CD4-positive, alpha-beta T cell treated with Interleukin-2 at 100 ng/mL for 4 hours (primary cell): ENCODE measurements around the gene DNAJC7.
"Not testable (repeated sequence)": the region's sequence is repeated elsewhere in the genome, so short reads cannot be mapped to it uniquely, and the experiment has no call there.

ENCODE experiments used
- DNase-seq: peaks from one replicate; pipeline ENCODE4 v3.0.0-alpha.2; 2020; ENCODE audit warnings: low spot score

DNAJC7 gene

DNA sequence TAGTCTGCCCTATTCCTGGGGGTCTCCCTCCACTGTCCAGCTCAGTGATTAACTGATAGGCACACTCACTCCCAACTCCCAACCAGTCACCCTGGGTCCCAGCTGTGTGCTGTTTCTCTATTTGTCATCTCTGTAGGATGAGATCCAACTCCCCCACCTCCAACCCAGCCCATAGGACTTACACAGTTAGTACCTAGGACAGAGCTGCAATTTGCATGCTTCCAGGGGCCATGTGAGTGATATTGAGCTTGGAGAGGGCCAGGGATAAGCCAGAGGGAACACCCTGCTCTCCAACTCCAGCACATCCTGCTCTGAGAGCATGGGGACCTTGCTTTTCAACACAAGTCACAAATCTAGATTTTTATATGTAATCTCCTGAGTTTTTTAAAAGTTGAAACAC is 24.4 kb upstream of the DNAJC7 start:
- no peak for DNase-seq

DNA sequence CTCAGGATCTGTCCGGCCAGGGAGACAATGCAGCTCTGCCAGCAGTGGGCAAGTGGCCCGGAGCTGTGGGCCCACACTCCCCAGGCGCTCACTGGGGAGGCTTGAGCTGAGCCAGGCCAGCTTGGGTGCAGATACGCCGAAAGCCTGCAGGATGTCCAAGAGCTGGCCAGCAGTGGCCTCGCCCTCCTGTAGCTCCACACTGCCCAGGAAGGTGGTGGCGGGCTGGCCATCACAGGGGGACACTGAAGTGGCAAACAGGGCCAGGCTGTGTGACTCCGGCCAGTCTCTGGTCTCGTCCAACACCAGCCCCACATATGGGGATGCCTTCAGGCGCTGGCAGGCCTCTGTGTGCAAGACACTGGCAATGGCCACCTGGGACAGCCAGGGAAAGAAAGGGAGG is 23.6 kb upstream of the DNAJC7 start:
- no peak for DNase-seq

- DNase-seq = no peak
Observed at GRCh38 chr17:42039794-42040763, 22.8 kb upstream of the DNAJC7 start.

GRCh38 chr17:42038221-42038973 is 21.2 kb upstream of the DNAJC7 start:
- DNase-seq = no peak

GRCh38 chr17:42034059-42034458 is 16.8 kb upstream of the DNAJC7 start:
- DNase-seq = no peak

DNA sequence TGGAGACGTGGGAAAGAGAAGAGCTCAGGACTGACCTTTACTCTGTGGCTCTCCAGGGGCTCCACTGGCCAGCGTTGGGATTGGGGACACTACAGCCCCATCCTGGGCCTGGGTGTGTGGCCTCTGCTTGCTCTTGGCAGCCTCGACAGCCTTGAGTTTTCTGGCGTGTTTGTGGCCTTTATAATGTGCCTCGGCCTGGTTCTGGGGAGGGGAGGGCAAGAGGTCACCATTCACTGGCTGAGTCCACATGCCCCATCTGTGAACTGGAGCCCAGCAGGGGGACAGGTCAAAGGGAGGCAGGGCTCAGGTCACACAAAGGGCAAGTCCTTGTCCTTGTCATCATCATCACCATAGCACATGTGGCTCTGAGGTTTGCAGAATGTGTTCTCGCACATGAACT is 14.3 kb upstream of the DNAJC7 start:
- no peak for DNase-seq

DNA sequence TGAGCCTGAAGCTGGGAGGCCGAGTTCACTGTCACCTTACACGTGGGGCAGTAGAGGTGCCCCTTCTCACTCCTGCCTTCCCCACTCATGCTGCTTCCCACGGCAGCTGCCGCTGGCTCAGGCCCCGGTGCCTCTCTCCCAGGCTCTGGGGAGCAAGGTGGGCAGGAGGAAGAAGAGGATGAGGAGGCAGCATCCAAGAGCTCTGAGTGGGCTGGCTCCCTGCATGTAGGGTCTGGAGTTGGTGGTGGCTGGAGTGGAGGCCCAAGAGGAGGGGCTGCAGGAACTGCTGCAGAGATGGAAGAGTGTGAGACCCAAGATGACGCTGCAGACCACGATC is 11.5 kb upstream of the DNAJC7 start:
- DNase-seq = no peak

DNA sequence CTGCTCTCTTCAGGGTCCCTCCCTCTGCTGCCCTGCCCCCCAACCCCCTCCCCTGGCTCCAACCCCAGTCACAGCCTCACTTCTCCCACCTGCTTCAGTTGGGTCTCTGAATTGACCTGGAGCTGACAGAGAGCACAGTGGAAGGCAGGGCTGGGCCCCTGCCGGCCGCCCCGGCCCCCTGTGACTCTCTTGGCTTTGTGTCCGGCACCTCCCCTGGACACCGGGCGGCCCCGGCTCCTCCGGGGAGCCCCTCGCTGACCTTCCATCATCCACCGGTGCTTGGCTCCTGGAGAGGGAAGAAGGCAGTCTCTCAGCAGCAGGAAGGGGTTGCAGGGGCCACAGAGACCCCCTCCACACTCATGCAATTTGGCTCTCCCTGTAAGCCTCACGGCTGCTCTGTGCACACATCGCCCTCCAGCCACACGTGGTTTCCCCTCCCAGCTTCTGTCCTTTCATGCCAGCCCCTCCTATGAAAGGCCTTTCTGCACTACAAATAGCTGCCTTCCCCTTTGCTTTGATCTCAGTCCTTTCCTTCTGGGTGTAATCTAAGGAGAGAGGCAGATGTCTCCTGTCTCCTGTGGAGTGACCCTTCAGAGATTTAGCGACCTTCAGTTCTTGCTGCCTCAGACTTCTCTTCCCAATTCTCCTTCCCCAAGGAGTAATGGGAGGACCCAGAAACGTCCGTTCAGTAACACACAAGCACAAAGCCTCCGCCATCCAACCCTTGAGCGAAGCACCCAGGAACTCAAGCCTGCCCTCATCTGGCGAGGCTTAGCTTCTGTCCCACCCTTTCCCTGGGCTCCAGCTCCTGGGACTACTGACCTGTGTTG is 10.9 kb upstream of the DNAJC7 start:
- DNase-seq = no peak

DNA sequence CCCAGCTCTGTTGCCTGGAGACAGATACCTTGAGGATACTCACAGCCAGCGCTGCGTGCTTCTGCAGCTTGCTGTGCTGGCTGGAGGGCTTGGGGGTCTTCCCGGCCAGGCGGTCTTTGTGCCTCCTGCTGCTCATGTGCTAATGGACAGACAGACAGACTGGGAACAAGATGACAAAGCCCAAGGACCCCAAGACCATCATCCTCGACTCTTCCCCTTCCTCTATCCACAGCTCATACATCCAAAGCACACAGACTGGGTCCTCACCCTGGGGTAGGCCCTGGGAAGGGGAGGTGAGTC is 10.3 kb upstream of the DNAJC7 start:
- DNase-seq = no peak

- no peak for DNase-seq
Observed at GRCh38 chr17:42026857-42027589, 9.8 kb upstream of the DNAJC7 start.

DNA sequence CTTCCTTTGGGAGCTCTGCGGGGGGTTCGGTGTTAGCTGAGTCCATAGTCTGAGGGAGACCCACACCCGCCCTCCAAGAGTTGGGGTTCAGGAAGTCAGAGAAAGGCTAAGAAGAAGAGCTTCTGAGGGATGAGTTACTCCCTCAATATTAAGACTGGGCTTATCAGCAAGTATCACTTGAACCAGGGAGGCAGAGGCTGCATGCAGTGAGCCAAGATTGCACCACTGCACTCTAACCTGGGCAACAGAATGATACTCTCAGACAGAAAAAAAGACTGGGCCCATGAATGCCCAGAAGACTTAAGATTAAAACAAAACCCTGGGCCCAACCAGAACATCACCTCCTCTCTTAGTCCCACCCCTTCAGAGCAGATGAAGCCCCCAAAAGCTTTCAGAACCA is 8.7 kb upstream of the DNAJC7 start:
- no peak for DNase-seq

- no peak for DNase-seq
Observed at GRCh38 chr17:42025191-42025579, 7.9 kb upstream of the DNAJC7 start.

DNA sequence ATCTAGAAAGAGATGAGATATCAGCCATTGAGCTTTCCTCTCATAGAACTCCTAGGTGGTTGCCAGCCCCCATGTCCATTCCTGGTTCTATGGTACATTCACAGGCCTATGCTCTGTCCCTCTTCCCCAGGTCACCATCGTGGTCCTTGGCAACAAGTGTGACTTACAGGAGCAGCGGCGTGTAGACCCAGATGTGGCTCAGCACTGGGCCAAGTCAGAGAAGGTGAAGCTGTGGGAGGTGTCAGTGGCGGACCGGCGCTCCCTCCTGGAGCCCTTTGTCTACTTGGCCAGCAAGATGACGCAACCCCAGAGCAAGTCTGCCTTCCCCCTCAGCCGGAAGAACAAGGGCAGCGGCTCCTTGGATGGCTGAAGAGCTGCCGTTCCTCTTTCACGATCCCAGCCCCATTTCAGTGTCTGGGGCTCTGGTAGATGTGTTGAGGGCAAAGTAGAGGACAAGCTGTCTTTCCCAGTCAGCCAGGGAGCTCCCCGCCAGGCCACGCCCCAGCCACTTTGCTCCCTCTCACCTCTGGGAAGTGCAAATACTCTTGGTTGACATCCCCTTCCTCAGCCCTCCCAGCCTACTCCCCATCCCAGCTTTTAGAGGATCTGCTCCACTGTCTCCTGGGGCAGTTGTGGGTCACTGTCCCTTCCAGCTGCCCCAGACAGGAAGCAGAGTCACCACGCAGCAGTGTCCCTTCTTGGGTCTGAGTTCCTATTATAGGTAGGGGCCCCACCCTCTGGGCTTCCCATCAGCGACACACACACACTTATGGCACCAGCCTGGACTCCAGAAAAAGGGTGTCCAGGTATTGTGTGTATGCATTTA is 6.5 kb upstream of the DNAJC7 start:
- no peak for DNase-seq

DNA sequence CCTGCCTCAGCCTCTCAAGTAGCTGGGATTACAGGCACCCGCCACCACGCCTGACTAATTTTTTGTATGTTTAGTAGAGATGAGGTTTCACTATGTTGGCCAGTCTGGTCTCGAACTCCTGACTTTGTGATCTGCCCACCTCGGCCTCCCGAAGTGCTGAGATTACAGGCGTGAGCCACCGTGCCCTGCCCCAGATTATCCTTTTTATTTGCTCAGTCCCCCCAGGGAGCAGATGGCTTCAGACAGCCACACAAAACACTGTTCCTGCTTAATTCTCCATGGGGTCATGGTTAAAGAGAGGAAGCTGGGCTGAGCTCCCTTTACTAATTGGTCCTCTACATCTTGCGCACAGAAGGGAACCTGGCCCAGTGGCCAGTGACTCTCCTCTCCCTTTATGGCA is 3.6 kb upstream of the DNAJC7 start:
- not testable (repeated sequence) for DNase-seq

DNA sequence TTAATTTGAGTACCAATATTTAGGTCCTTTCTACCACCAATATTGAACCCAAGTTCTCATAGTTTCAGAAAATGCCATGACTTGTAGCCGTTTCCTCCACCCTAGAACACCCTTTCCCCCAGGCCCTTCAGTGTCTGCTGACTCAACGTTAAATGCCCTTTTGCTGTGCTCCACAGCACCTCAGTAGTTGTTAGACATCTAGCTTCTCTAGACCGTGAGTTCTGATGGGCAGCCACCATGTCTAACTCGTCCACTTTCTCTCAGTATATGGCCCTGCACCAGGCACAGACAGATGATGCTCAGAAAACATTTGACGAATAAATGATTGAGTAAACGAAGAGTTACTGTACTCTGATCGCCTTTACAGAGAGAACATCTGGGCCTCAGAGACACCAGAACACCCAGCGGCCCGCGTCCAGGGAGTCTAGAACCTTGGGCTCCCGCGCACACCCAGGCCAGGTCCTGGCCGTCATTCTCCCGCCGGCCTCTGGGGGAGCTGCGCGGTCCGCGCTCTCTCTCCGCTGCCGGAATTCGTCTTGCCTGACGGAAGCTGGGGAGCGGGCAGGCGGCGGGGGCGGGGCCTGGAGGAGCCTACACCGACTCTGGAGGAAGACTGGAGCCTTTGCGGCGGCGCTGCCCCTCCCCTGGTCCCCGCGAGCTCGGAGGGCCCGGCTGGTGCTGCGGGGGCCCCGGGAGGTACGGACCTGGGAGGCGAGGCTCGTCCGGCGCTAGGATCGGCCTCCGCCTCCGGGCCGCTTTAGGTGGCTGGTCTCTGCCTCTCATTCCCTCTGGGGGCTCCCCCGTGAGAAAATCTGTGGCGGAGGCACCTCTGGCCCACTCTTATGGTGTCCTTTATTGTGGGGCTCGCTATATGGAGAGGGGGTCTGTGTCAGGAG is 2.5 kb upstream of the DNAJC7 start, which contains the start of gene NKIRAS2:
Gene NKIRAS2 (plus strand): TSS at position 582 of the 896 bp plus-strand sequence. CDS start 1,488 bp downstream, outside the sequence.
- DNase-seq = peak; percentile 93

DNA sequence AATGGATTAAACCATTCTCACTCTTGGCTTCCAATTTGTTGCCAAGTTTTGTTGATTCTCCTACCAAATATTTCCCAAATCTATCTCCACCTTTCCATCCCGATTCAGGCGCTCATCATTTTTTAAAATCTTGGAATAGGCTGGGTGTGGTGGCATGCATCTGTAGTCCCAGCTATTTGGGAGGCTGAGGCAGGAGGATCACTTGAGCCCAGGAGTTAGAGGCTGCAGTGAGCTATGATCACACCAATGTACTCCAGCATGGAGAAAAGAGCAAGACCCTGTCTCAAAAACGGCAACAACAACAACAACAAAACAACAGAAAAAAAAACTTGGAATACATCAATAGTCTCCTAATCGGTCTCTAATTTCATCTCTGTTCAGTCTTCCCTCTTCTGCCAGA is 1.7 kb upstream of the DNAJC7 start:
- DNase-seq = no peak

- no peak for DNase-seq
Observed at GRCh38 chr17:42018339-42018738, 1.1 kb upstream of the DNAJC7 start.

- no peak for DNase-seq
Observed at GRCh38 chr17:42017866-42018200, 594 bp upstream of the DNAJC7 start.

DNA sequence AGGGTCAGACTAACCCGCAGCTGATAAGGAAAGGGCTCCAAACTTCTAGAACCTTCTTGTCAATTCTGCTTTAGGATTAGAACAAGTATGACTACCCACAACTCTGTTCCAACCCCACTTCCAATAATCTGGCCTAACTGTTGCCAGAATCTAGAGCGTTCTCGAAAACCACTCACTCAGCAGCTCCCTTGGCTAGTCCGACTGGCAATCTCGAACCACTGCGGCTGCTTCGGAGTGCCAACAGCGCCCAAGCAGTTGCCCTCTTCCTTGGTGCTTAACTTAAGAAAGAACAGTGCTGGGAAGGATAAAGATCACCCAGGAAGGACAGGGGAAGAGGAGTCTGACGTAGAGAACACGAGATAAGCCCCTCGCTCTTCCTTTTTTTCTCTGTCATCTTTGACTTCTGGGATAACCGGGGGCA is 818 bp downstream of the DNAJC7 start:
- no peak for DNase-seq

GRCh38 chr17:42013740-42014139 is 3.5 kb downstream of the DNAJC7 start:
- not testable (repeated sequence) for DNase-seq
